Endothelial cell of umbilical vein (primary cell): ENCODE results near the gene TMEM223.
A peak's percentile ranks its signal among the peaks of the same experiment; 100 is the strongest.

Experiments used
- CTCF ChIP-seq, 2 donors: IDR thresholded peaks; 1 replicate in 1 of 2; 2 replicates in 1 of 2; pipeline ENCODE4 v1.5.1; 2011; ENCODE audit warnings: low read length in 2 of 2, mild to moderate bottlenecking in 2 of 2, moderate library complexity in 2 of 2, control low read depth in 1 of 2, inconsistent platforms in 1 of 2, low read depth in 1 of 2; ENCODE audit not compliant: insufficient read depth in 1 of 2; ENCODE audit errors: extremely low read depth in 1 of 2
- EZH2 ChIP-seq: IDR thresholded peaks from 2 replicates; pipeline ENCODE4 v1.6.1; 2012; ENCODE audit warnings: borderline replicate concordance, low read depth, mild to moderate bottlenecking, moderate library complexity, low read length, inconsistent platforms; ENCODE audit not compliant: severe bottlenecking
- JUN ChIP-seq: IDR thresholded peaks from 2 replicates; pipeline ENCODE4 v1.6.1; 2011; ENCODE audit warnings: borderline replicate concordance, low read depth; ENCODE audit not compliant: insufficient read length, insufficient read depth
- MAX ChIP-seq: IDR thresholded peaks from 2 replicates; pipeline ENCODE4 v1.6.1; 2011; ENCODE audit not compliant: insufficient read depth, insufficient read length
- MYC ChIP-seq: IDR thresholded peaks from one replicate; pipeline ENCODE4 v1.6.1; 2011; ENCODE audit warnings: mild to moderate bottlenecking, low read depth, low read length
- POLR2A ChIP-seq: IDR thresholded peaks from 2 replicates; pipeline ENCODE4 v1.6.1; 2012; ENCODE audit warnings: low read depth, mild to moderate bottlenecking, control low read depth, low read length
- POLR2AphosphoS5 ChIP-seq: IDR thresholded peaks from 2 replicates; pipeline ENCODE4 v1.6.1; 2012; ENCODE audit warnings: low read depth, mild to moderate bottlenecking, control low read depth, low read length, moderate library complexity; ENCODE audit not compliant: insufficient read depth

GRCh38 chr11:62753736-62754603 is 37.8 kb downstream of the TMEM223 start, which contains the start of gene ZBTB3:
- TF ChIP-seq EZH2, result no peak
- TF ChIP-seq CTCF (IDR thresholded peaks at IDR 0.05; ENCODE audit: extremely low read depth in 1 of 2, insufficient read depth in 1 of 2, low read depth in 1 of 2, low read length in 2 of 2), result no peak
- no peak for TF ChIP-seq JUN
- peak; percentile 75 for TF ChIP-seq POLR2A
- TF ChIP-seq MYC, result no peak
- TF ChIP-seq MAX, result no peak
- no peak for TF ChIP-seq POLR2AphosphoS5
